ENCODE results near the gene OSTN.
"Not testable (repeated sequence)": the region's sequence is repeated elsewhere in the genome, so short reads cannot be mapped to it uniquely, and the experiment has no call there.

OSTN gene

GRCh38 chr3:191268737-191269136 lies 69.7 kb downstream of the OSTN start:
- DNase-seq = no peak

GRCh38 chr3:191269289-191270085 lies 70.4 kb downstream of the OSTN start:
- no peak for DNase-seq

GRCh38 chr3:191275244-191275643 lies 76.2 kb downstream of the OSTN start:
- DNase-seq = not testable (repeated sequence)

DNA sequence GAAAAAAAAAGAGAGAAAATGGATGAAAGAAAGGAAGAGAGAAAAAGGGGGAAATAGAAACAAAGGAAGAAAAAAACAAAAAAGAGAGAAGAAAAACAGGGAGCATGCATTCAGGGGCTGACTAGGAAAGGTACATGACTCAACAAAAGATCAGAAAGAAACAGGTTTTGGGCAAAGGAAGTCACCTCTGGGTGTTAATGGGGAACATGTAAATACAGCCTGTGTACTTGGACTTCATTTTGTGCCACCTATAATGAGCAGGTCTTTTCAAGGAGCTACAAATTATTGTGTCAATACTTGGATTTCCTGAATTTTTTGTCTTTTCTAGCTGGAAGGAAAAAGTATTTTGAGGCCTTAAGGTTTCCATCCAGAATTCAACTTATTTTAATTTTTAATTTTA lies 76.7 kb downstream of the OSTN start:
- no peak for DNase-seq

DNA sequence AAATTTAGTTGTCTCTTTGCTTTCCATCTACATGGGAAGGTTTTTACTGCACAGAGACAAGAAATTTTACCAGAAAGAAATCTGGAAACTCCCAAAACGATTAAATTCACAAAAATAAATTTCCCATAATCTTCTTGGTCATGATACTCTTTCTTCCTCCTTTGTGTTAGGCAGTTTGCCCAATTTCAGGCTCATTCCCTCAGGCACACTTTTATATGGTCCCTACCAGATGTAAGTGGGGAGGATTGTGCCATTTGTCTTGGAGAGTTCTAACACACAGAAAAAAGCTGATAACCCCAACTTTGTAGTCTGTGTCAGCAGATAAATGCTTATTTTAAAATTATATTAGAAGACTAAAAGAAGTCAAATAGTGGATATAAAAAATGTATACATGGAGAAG lies 81.1 kb downstream of the OSTN start:
- DNase-seq = no peak

DNA sequence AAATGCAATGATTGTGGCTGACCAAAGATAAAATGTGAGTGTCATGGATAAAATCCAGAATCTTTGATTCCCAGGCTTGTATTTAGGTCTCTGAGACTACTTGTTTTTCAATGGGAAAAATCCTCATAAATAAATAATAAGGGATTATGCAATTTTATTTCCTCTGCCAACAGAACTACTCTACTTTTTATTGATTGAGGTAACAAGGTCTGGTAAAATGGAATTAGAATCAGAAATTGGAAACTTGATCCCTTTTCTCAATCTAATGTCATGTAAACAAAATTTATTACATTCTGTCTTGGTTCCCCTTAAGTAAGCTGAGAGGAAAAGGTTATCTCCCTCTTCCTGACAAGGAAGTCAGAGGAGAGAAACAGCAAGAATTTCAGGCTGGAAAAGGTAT lies 81.8 kb downstream of the OSTN start:
- DNase-seq = no peak

DNA sequence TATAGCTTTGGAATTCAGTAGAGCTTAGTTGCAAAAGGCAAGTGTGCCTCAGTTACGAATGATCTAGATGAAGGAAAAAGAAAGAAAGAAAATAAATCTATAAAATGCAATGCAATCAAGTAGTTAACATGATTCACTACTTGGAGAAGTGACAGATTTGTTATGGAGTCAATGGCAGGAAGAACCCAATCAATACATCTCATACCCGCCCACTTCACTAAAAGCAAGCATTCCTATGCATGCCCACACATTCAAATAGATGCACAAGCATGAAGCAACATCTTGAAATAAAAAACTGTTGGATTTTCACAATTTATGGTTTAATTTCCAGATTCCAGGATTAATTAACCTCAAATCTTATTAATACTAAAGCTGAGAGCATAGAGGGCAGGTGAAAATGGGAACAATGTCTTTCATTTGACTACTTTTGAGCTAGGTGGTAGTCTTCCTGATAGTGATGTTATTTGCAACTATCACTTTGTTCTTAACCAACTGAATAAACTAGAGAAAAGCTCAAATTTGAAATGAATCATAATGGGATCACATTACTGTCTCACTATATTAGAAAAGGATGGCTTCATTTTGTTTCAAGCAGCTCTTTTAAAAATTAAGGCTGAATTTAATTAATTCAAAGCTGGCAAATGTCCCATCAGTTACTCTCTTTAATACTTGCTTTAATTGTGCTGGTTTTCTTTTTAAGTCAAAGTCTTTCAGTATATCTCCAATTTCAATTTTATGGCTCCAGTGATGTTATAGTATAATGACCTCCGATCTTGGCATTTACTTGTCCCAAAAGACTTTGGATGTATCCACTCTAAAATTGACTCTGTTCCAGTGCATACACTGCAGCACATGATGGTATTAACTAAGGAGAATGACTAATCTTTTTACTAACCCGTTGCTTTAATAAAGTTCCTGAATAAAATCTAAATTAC lies 83.5 kb downstream of the OSTN start:
- no peak for DNase-seq

DNA sequence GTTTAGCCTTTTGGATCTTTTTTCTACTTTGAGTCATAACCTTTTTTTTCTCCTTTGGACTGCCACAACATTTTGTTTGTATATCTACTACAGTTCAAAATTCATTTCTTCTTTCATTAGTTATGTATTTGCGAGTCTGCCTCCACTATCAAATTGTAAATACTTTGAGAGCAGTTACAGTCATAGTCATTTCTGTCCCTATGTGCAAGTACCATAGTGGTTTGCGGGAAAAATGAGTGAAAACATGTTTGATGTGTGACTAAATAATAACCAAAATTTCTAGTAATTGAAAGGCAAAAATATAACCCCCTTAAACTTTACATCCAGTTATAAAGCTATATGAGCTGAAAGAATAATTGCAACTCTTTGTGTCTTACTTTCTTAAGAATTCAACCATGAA lies 84.4 kb downstream of the OSTN start:
- no peak for DNase-seq

- no peak for DNase-seq
Measured at GRCh38 chr3:191290311-191291025, 91.4 kb downstream of the OSTN start.

GRCh38 chr3:191292243-191293015 lies 93.4 kb downstream of the OSTN start:
- DNase-seq = no peak

GRCh38 chr3:191294291-191294690 lies 95.2 kb downstream of the OSTN start:
- DNase-seq = no peak

DNA sequence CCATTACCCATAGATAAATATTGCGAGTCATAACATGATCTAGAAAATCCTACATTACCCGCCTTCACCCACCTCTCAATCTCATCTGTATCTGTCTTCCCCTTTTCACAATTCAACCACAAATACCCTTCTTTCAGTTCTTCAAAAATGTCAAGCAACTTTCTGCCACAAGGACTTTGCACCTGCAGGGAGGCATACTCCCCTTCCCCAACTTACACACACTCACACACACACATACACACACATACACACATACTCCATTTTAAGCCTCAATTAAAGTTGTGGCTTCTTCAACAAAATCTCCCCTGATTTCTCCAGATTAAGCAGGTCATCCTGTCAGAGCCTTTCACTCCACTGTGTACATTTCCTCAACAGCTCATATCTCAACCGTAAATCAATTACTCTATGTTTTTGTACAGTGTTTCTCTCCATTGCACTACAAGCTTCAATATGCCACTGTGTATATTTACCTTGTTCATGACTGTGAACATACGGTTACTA lies 97.0 kb downstream of the OSTN start:
- no peak for DNase-seq

- DNase-seq = no peak
Measured at GRCh38 chr3:191298846-191299245, 99.8 kb downstream of the OSTN start.

GRCh38 chr3:191300422-191300821 lies 101.4 kb downstream of the OSTN start:
- DNase-seq = no peak

GRCh38 chr3:191301017-191301416 lies 102.0 kb downstream of the OSTN start:
- DNase-seq = no peak

DNA sequence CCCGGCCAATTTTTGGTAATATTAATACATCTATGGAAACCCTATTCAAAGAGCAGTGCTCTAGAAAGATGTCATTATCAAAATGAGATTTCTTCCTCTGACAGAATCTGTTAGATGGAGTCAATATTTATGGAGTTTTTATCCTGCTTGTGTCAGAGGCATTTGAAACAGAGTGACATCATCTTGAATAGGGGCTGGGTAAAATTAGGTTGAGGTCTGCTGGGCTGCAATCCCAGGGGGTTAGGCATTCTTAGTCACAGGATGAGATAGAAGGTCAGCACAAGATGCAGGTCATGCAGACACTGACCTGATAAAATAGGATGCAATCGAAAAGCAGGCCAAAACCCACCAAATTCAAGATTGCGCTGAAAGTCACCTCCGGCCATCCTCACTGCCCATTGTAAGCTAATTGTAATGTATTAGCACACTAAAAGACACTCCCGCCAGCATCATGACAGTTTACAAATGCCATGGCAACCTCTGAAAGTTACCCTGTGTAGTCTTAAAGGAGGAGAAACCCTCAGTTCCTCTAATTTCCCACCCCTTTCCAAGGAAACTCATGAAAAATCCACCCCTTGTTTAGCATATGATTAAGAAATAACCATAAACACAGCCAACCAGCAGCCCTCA lies 102.9 kb downstream of the OSTN start:
- DNase-seq = no peak

DNA sequence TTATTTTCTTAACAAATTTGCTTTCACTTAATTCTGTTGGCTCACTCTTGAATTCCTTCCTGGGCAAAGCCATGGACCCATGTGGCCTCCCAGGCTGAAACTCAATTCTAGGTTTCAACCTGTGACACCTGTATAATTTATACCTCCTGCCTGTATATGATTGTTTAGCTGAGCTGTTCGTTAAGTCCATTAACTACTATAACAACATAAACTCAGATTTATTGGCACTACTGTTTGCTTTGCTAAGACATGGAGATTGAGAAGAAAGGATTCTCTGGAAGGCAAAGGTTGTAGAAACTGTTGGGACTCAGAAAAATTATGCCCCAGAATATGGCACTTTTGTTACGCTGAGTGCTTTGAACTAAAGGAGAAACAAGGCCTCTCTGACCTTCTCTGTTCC lies 103.4 kb downstream of the OSTN start:
- DNase-seq = no peak

DNA sequence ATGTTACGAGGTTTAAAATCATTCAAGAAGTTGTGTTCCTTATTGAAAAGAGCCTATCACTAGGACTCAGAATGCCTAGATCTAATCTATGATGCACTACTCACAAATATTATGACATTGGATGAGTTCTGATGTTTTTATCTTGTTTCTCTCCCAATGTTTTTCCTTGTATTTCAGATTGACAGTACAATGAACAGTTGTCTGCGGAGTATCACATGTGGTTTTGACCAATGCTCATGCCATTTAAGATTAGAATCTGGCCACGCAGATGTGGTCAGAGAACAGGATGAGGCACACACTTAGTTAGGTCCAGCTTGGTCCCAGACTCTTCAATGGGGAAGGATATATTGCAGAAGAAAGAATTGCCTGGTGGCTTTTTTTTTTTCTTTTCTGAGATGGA lies 104.6 kb downstream of the OSTN start:
- DNase-seq = no peak

DNA sequence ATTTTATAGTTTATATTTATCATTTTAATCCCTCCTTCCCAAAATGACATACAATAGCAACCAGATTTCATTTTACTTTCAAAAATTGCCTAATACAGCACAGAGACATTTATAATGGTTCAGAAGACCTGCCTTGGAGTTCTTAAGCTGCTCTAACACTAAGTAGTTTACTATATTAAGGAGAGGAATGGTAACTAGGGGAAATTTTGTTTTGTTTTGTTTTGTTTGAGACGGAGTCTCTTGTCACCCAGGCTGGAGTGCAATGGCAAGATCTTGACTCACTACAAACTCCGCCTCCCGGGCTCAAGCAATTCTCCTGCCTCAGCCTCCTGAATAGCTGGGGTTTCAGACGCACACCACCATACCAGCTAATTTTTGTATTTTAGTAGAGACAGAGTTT lies 107.4 kb downstream of the OSTN start:
- DNase-seq = no peak

- DNase-seq = no peak
Measured at GRCh38 chr3:191307341-191307740, 108.3 kb downstream of the OSTN start.

DNA sequence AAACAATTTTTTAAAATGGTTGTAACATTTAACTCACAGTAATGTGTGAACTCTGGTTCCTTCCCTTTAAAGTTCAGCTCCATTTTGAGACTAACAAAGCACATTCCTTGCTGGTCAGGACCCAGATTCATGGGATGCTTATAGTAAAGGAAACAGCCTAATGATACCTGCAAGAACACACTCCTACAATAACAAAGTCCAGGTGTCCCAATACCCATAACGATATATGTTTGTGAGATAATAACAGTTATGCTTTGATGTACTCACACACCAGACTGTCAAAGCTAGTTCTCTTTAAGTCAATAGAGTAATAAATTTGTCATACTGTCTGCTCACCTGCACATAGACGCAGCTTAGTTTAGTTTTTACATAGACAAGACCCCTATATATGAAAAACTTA lies 114.3 kb downstream of the OSTN start:
- no peak for DNase-seq

All from NCI-H1694 (cell line).